Mucosa of descending colon (tissue), 3 donors: ENCODE measurements around the gene SGK1. TPM values are rescaled to one million over a fixed set of nuclear protein-coding genes. Genes with fewer than 3 reads are reported as not detected.
"Not testable (repeated sequence)": the region's sequence is repeated elsewhere in the genome, so short reads cannot be mapped to it uniquely, and the experiment has no call there.

Source experiments
- ATAC-seq: fragments of 200-7000 bp; cut with Tn5 transposase; one replicate; pipeline ENCODE4 v1.9.1; 2020; ENCODE audit warnings: mild to moderate bottlenecking, moderate library complexity
- DNase-seq, 3 donors: peaks; one replicate each; pipeline ENCODE4 v3.0.0-alpha.2; 2020
- H3K36me3 ChIP-seq: fragments of 200-600 bp; one replicate; pipeline ENCODE4 v1.8.0; 2021; ENCODE audit warnings: low read depth, mild to moderate bottlenecking
- H3K4me1 ChIP-seq: fragments of 200-600 bp; one replicate; pipeline ENCODE4 v1.8.0; 2021; ENCODE audit warnings: low read depth, mild to moderate bottlenecking
- H3K4me3 ChIP-seq: fragments of 200-600 bp; one replicate; pipeline ENCODE4 v1.8.0; 2021; ENCODE audit warnings: mild to moderate bottlenecking
- H3K9me3 ChIP-seq: fragments of 200-600 bp; one replicate; pipeline ENCODE4 v1.8.0; 2021; ENCODE audit warnings: mild to moderate bottlenecking
- CTCF ChIP-seq: fragments of 200-600 bp; IDR thresholded peaks from one replicate; pipeline ENCODE4 v1.8.0; 2022; ENCODE audit warnings: antibody characterized with exemption, mild to moderate bottlenecking
- intact Hi-C, 2 donors: fragments of 100-400 bp; cut with DNase I in 1 of 2; cut with micrococcal nuclease in 1 of 2; formaldehyde crosslinking; loops; one replicate each; pipeline versions ENCODE4 v1.11.0 to v1.11.1; 2022; cut with DNase I, micrococcal nuclease
- total RNA-seq, 3 donors: library from RNA; stranded (reverse); fragmentation: NEBNext Ultra II Directional in 2 of 3; extraction: Animal tissue kit (Norgen Biotek cat#: 25700) in 2 of 3; gene quantifications; one replicate each; pipeline versions ENCODE4 v1.2.1 to v1.2.4, GENCODE V29; 2021 to 2023
- donor health status: DM: no; HTN: no; CAD: no; lungs with moderate emphysema.
- donor health status: DM: no; HTN: no; CAD: no.
- donor health status: DM: no; HTN: yes; CAD: no.

Gene SGK1
- total RNA-seq, 3 donors from 2014 or later = 49.4 to 492 (median 55.0) TPM

- Histone ChIP-seq H3K4me3 (no peak overlapping the region), H3K4me1 (no peaks in the 10 kb centered on the region), H3K9me3 (no peaks in the 10 kb centered on the region), H3K36me3 (no peaks in the 10 kb centered on the region)
- ATAC-seq (no peak), DNase-seq (no peak)
- no peak for TF ChIP-seq CTCF
- intact Hi-C loops = no loop called here
These were observed 124.1 kb downstream of the SGK1 start for GRCh38 chr6:134193536-134194498.

- H3K36me3 ChIP-seq, DNase-seq, intact Hi-C loops, H3K9me3 ChIP-seq, ATAC-seq, H3K4me3 ChIP-seq, H3K4me1 ChIP-seq: not testable (repeated sequence)
These were observed 125.3 kb downstream of the SGK1 start for GRCh38 chr6:134192609-134193008.

- intact Hi-C loops = no loop called here
- Histone ChIP-seq H3K4me1 (no peaks in the 10 kb centered on the region), H3K9me3 (no peaks in the 10 kb centered on the region), H3K36me3 (no peaks in the 10 kb centered on the region), H3K4me3 (no peak overlapping the region)
- no peak for TF ChIP-seq CTCF
- no peak for ATAC-seq
- DNase-seq = no peak
These were observed 127.0 kb downstream of the SGK1 start for GRCh38 chr6:134190883-134191282.

GRCh38 chr6:134187751-134188150 is 130.2 kb downstream of the SGK1 start:
- H3K9me3 ChIP-seq = no peaks in the 10 kb centered on the region
- no peak for TF ChIP-seq CTCF
- intact Hi-C loops = no loop called here
- H3K36me3 ChIP-seq = no peaks in the 10 kb centered on the region
- H3K4me3 ChIP-seq = no peak overlapping the region
- DNase-seq (no peak), ATAC-seq (no peak)
- H3K4me1 ChIP-seq = no peaks in the 10 kb centered on the region

- H3K4me1 ChIP-seq = no peaks in the 10 kb centered on the region
- intact Hi-C loops = no loop called here
- no peak for TF ChIP-seq CTCF
These were observed 130.8 kb downstream of the SGK1 start for GRCh38 chr6:134187154-134187553.

GRCh38 chr6:134186355-134186754 is 131.6 kb downstream of the SGK1 start:
- ATAC-seq (no peak), DNase-seq (no peak)
- H3K4me1 ChIP-seq = no peaks in the 10 kb centered on the region
- no peaks in the 10 kb centered on the region for H3K9me3 ChIP-seq
- TF ChIP-seq CTCF = no peak
- H3K4me3 ChIP-seq = no peak overlapping the region
- intact Hi-C loops = no loop called here
- no peaks in the 10 kb centered on the region for H3K36me3 ChIP-seq

More at GRCh38 chr6:134187154-134187553, 130.8 kb downstream of the SGK1 start:
- no peak for DNase-seq
- no peak overlapping the region for H3K4me3 ChIP-seq
- ATAC-seq = no peak
- no peaks in the 10 kb centered on the region for H3K9me3 ChIP-seq
- H3K36me3 ChIP-seq = no peaks in the 10 kb centered on the region
